Mucosa of rectum (tissue), 2 donors: ENCODE results near the gene DCAF15.

Experiments
- H3K27ac ChIP-seq, 2 donors: one replicate each; pipeline ENCODE4 v1.7.0; 2013; ENCODE audit warnings: inconsistent platforms in 2 of 2, low read depth in 2 of 2, low read length in 2 of 2
- H3K27me3 ChIP-seq, 2 donors: one replicate each; pipeline ENCODE4 v1.7.0; 2013; ENCODE audit warnings: low read length in 2 of 2; ENCODE audit not compliant: control insufficient read depth in 2 of 2, insufficient read depth in 2 of 2
- H3K36me3 ChIP-seq, 2 donors: one replicate each; pipeline ENCODE4 v1.7.0; 2013; ENCODE audit warnings: low read length in 2 of 2; ENCODE audit not compliant: control insufficient read depth in 2 of 2, insufficient read depth in 2 of 2
- H3K4me1 ChIP-seq, 2 donors: one replicate each; pipeline ENCODE4 v1.7.0; 2013; ENCODE audit warnings: low read length in 2 of 2, mild to moderate bottlenecking in 1 of 2; ENCODE audit not compliant: control insufficient read depth in 2 of 2, insufficient read depth in 2 of 2
- H3K4me3 ChIP-seq, 2 donors: one replicate each; pipeline ENCODE4 v1.7.0; 2013; ENCODE audit warnings: low read length in 2 of 2
- H3K9ac ChIP-seq, 2 donors: one replicate each; pipeline ENCODE4 v1.7.0; 2013; ENCODE audit warnings: low read length in 2 of 2, low read depth in 1 of 2, mild to moderate bottlenecking in 1 of 2
- H3K9me3 ChIP-seq, 2 donors: one replicate each; pipeline ENCODE4 v1.7.0; 2013; ENCODE audit warnings: low read length in 2 of 2; ENCODE audit not compliant: control insufficient read depth in 2 of 2
- donor health status: healthy.
- donor health status: Normal muscosa, but diverticular disease.

Gene DCAF15

GRCh38 chr19:14002571-14003250, 50.4 kb downstream of the DCAF15 start:
- peaks cover 17 to 20% of the 10 kb centered on the region in 2 donors for H3K4me1 ChIP-seq
- H3K27ac ChIP-seq = peak overlapping the region; percentile 28 to 80
- peak overlapping the region in 1 of 2 donors; percentile 47 for H3K9ac ChIP-seq
- no peaks in the 10 kb centered on the region for H3K27me3 ChIP-seq
- no peaks in the 10 kb centered on the region for H3K9me3 ChIP-seq
- no peak overlapping the region for H3K4me3 ChIP-seq
- H3K36me3 ChIP-seq = peaks cover under 1 to 2% of the 10 kb centered on the region in 2 donors

DNA sequence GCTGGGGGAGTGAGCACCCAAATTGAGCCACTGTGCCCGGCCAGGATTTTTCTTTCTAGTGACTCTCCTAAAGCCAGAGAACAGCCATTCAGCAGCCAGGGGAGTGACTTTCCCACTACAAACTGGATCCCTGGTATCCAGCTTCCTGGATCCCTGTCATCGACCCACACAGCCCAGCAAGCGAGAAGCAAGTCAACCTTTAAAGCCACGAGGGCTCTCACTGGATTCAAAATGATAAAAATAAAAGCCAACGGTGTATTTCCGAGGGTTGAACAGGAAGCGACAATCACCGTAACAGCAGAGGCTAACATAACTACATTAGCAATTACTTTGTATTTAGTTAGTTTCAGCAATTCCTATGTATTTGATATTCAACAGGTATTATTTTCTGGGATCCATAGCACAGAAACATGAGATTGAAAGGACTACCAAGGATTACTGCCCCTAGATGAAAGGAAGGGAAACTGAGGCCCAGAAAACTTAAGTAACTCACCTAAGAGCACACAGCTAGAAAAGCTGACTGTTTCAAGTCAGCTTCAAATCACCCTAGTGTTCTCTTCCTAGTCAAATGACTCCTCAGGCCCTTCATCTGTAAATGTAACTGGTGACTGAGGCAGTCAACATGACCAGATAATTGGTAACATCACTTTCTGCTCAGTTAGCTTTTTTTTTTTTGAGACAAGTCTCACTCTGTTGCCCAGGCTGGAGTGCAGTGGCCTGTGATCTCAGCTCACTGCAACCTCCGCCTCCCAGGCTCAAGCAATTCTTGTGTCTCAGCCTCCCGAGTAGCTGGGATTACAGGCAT, 51.1 kb downstream of the DCAF15 start:
- Histone ChIP-seq H3K27me3 (no peaks in the 10 kb centered on the region), H3K9ac (peak overlapping the region; percentile 15 to 47), H3K36me3 (no peaks in the 10 kb centered on the region), H3K4me1 (peaks cover 17 to 20% of the 10 kb centered on the region in 2 donors), H3K9me3 (no peaks in the 10 kb centered on the region), H3K4me3 (peak overlapping the region in 1 of 2 donors; percentile 7), H3K27ac (peak overlapping the region; percentile 28 to 80)

GRCh38 chr19:14004619-14005348, 52.5 kb downstream of the DCAF15 start:
- Histone ChIP-seq H3K9ac (peak overlapping the region; percentile 14 to 32), H3K27me3 (no peaks in the 10 kb centered on the region), H3K27ac (peak overlapping the region; percentile 100), H3K36me3 (no peaks in the 10 kb centered on the region), H3K4me1 (peaks cover 17 to 20% of the 10 kb centered on the region in 2 donors), H3K4me3 (peak overlapping the region; percentile 47 to 70), H3K9me3 (no peaks in the 10 kb centered on the region)

- peak overlapping the region; percentile 70 to 72 for H3K4me3 ChIP-seq
- H3K9ac ChIP-seq = peak overlapping the region; percentile 4 to 76
- peaks cover 17% of the 10 kb centered on the region in 2 donors for H3K4me1 ChIP-seq
- no peaks in the 10 kb centered on the region for H3K9me3 ChIP-seq
- no peaks in the 10 kb centered on the region for H3K36me3 ChIP-seq
- no peaks in the 10 kb centered on the region for H3K27me3 ChIP-seq
- peak overlapping the region; percentile 100 for H3K27ac ChIP-seq
Observed at GRCh38 chr19:14005349-14006084, 53.2 kb downstream of the DCAF15 start.

DNA sequence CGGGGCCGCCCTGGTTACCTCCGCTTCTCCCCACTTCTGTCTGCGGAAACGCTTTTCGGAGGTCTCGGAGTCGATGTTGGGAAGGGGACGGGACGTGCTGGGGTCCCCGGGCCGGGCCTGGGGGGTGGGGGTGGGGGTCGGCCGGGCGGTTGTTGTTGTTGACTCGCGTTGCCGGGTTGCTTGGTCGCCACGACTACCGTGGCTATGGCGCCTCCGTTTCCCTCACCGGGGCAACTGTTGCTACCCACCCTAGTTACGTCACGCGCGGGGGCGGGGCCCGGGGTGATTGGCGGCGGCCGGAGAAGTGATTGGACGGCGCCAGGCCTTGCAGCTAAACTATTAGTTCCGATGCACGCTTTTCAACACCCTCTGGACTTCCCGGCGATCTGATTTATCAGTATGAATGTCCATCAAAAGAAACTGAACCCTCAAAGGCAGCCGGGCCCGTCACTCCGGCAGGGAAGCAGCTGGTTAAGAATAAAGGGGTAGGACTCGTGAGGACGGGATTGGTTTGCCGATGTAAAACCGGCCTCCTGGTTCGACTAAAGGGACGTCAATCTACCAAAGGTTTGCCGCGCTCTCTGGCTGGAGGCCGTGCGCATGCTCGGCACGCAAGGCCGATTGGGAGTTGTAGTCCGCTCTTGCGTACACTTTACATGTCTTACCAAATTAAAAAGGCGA, 53.9 kb downstream of the DCAF15 start, which contains the start of gene RFX1:
Gene RFX1, minus strand, starts transcription at position 236 of the 681 bp plus-strand sequence. CDS start 12,477 bp downstream, outside the sequence.
- H3K36me3 ChIP-seq = no peaks in the 10 kb centered on the region
- H3K4me1 ChIP-seq = peaks cover 16 to 17% of the 10 kb centered on the region in 2 donors
- peak within 1 kb of the TSS; percentile 100 for H3K27ac ChIP-seq
- peak within 1 kb of the TSS; percentile 94 to 96 for H3K4me3 ChIP-seq
- H3K9ac ChIP-seq = peak within 1 kb of the TSS; percentile 100
- no peaks in the 10 kb centered on the region for H3K27me3 ChIP-seq
- H3K9me3 ChIP-seq = no peaks in the 10 kb centered on the region

- H3K36me3 ChIP-seq = no peaks in the 10 kb centered on the region
- H3K4me3 ChIP-seq = peak overlapping the region; percentile 94 to 96
- no peaks in the 10 kb centered on the region for H3K9me3 ChIP-seq
- peak overlapping the region; percentile 100 for H3K9ac ChIP-seq
- peak overlapping the region; percentile 100 for H3K27ac ChIP-seq
- no peaks in the 10 kb centered on the region for H3K27me3 ChIP-seq
- H3K4me1 ChIP-seq = peaks cover 16 to 17% of the 10 kb centered on the region in 2 donors
Observed at GRCh38 chr19:14006766-14007562, 54.7 kb downstream of the DCAF15 start.
